Fibroblast of mammary gland (primary cell): ENCODE data around the gene GALNT5.

Source experiments
- DNase-seq: peaks from one replicate; pipeline ENCODE4 v3.0.0-alpha.2; 2010; ENCODE audit warnings: low read depth
- H3K4me3 ChIP-seq: 2 replicates; pipeline ENCODE4 v1.5.1; 2011; ENCODE audit warnings: low read depth, mild to moderate bottlenecking, low read length, moderate library complexity; ENCODE audit not compliant: control insufficient read depth
- CTCF ChIP-seq: conservative IDR thresholded peaks from 2 replicates; pipeline ENCODE4 v1.5.1; 2011; ENCODE audit warnings: low read depth, low read length, inconsistent platforms; ENCODE audit not compliant: control insufficient read depth, insufficient read depth

The GALNT5 gene

GRCh38 chr2:157258520-157259326, 1.2 kb downstream of the GALNT5 start:
- DNase-seq: no peak
- H3K4me3 ChIP-seq: peak overlapping the region; percentile 56
- TF ChIP-seq CTCF: no peak

- no peak for DNase-seq
- no peak for TF ChIP-seq CTCF
- H3K4me3 ChIP-seq: no peak overlapping the region
These were observed 1.9 kb downstream of the GALNT5 start for GRCh38 chr2:157259386-157259785.

- H3K4me3 ChIP-seq: no peak overlapping the region
- no peak for DNase-seq
These were observed 2.5 kb downstream of the GALNT5 start for GRCh38 chr2:157259960-157260359.

GRCh38 chr2:157260533-157261198, 3.2 kb downstream of the GALNT5 start:
- no peak for TF ChIP-seq CTCF
- no peak overlapping the region for H3K4me3 ChIP-seq
- DNase-seq: no peak

More at GRCh38 chr2:157259960-157260359, 2.5 kb downstream of the GALNT5 start:
- TF ChIP-seq CTCF: no peak

GRCh38 chr2:157261199-157261782, 3.8 kb downstream of the GALNT5 start:
- peak; percentile 78 for DNase-seq
- TF ChIP-seq CTCF: no peak
- no peak overlapping the region for H3K4me3 ChIP-seq

- H3K4me3 ChIP-seq: no peak overlapping the region
- no peak for TF ChIP-seq CTCF
- DNase-seq: no peak
These were observed 4.7 kb downstream of the GALNT5 start for GRCh38 chr2:157262248-157262647.
